Progenitor cell of endocrine pancreas (in vitro differentiated cells): ENCODE results near the gene TLX2. TPM values are rescaled to one million over a fixed set of nuclear protein-coding genes. Genes with fewer than 3 reads are reported as not detected.
"Not testable (repeated sequence)": the region's sequence is repeated elsewhere in the genome, so short reads cannot be mapped to it uniquely, and the experiment has no call there.

ENCODE experiments used
- DNase-seq: peaks from one replicate; pipeline ENCODE4 v3.0.0; 2021; ENCODE audit warnings: low spot score; ENCODE audit not compliant: unreplicated experiment
- H3K27ac Mint-ChIP-seq: 2 replicates; pipeline ENCODE4 v1.8.0; 2021; ENCODE audit warnings: mild to moderate bottlenecking, moderate library complexity, mixed read lengths
- H3K27me3 Mint-ChIP-seq: 2 replicates; pipeline ENCODE4 v1.8.0; 2021; ENCODE audit warnings: mixed read lengths
- H3K36me3 Mint-ChIP-seq: 2 replicates; pipeline ENCODE4 v1.8.0; 2022; ENCODE audit warnings: mixed read lengths; ENCODE audit not compliant: insufficient read depth
- H3K4me1 Mint-ChIP-seq: 2 replicates; pipeline ENCODE4 v1.8.0; 2021; ENCODE audit warnings: low read depth, mixed read lengths
- H3K4me3 Mint-ChIP-seq: 2 replicates; pipeline ENCODE4 v1.8.0; 2021; ENCODE audit warnings: low read depth, mild to moderate bottlenecking, moderate library complexity, mixed read lengths
- H3K9me3 Mint-ChIP-seq: 2 replicates; pipeline ENCODE4 v1.8.0; 2021; ENCODE audit warnings: low read depth, mixed read lengths
- CTCF ChIP-seq: fragments of 200-600 bp; sonication (generic); IDR thresholded peaks from one replicate; pipeline ENCODE4 v1.5.0; 2021; ENCODE audit warnings: antibody characterized with exemption, mild to moderate bottlenecking; ENCODE audit not compliant: unreplicated experiment
- long read RNA-seq: library from polyadenylated mRNA; unstranded; transcript quantifications from one replicate; pipeline ENCODE4 v2.0.0, GENCODE V29; 2020
- total RNA-seq: library from RNA; stranded (reverse); gene quantifications from 2 replicates; pipeline ENCODE4 v1.2.1, GENCODE V29; 2021

The TLX2 gene
- 0.33 TPM in 1 of 2 replicates, not detected in the other for total RNA-seq
- long read RNA-seq: 0 reads

- H3K4me1 Mint-ChIP-seq: peaks cover 4% of the 10 kb centered on the region
- TF ChIP-seq CTCF: no peak
- no peaks in the 10 kb centered on the region for H3K36me3 Mint-ChIP-seq
- no peak within 1 kb of the TSS for H3K4me3 Mint-ChIP-seq
- no peaks in the 10 kb centered on the region for H3K9me3 Mint-ChIP-seq
- peak within 1 kb of the TSS; percentile 82 for H3K27ac Mint-ChIP-seq
- peaks cover 85% of the 10 kb centered on the region for H3K27me3 Mint-ChIP-seq
- DNase-seq: no peak
Observed at GRCh38 chr2:74514368-74515270, at the start of gene TLX2. TLX2 (plus strand) TSS chr2:74514450; CDS start chr2:74514807, 357 bp downstream.

DNA sequence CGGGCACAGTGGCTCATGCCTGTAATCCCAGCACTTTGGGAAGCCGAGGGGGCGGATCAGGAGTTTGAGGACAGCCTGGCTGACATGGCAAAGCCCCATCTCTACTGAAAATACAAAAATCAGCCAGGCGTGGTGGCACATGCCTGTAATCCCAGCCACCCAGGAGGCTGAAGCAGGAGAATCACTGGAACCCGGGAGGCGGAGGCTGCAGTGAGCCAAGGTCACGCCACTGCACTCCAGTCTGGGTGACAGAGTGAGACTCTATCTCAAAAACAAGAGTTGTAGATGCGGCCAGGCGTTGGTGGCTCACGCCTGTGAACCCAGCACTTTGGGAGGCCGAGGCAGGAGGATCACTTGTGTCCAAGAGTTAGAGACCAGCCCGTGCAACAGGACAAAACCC, 43.5 kb upstream of the TLX2 start:
- H3K4me3 Mint-ChIP-seq: peak overlapping the region; percentile 61
- not testable (repeated sequence) for H3K27me3 Mint-ChIP-seq, H3K9me3 Mint-ChIP-seq, H3K27ac Mint-ChIP-seq, DNase-seq, H3K36me3 Mint-ChIP-seq
- peaks cover 17% of the 10 kb centered on the region for H3K4me1 Mint-ChIP-seq

DNA sequence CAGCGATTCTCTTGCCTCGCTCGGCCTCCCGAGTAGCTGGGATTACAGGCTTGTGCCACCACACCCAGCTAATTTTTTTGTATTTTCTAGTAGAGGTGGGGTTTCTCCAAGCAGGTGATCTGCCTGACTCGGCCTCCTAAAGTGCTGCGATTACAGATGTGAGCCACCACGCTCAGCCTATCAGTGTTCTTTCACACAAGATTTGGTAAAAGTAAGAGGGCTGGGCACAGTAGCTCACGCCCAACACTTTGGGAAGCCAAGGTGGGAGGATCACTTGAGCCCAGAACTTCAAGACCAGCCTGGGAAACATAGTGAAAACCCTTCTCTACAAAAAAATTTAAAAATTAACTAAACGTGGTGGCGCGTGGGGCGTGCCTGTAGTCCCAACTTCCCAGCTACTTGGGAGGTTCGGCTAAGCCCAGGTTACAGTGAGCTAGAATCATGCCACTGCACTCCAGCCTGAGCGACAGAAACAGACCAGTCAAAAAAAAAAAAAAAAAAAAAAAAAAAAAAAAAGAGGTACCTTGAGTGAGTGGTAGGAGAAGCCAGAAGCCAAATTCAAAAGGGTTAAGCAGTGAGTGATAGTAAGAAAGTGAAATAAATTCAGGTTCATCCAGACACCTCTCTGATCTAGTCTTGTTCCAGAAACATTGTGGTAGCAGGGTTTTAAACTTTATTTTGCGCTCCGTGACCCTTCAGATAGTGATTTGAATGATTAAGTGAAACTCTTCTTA, 42.8 kb upstream of the TLX2 start:
- Mint-ChIP-seq H3K27ac (peak overlapping the region; percentile 98), H3K4me3 (peak overlapping the region; percentile 86), H3K36me3 (peaks cover 5% of the 10 kb centered on the region), H3K9me3 (no peaks in the 10 kb centered on the region), H3K27me3 (no peaks in the 10 kb centered on the region), H3K4me1 (peaks cover 14% of the 10 kb centered on the region)
- no peak for DNase-seq
- TF ChIP-seq CTCF: no peak

GRCh38 chr2:74472086-74472944, 41.9 kb upstream of the TLX2 start, which contains the start of gene MRPL53:
MRPL53 (minus strand) TSS chr2:74472680; CDS start chr2:74472660, 20 bp downstream.
- peak within 1 kb of the TSS; percentile 86 for H3K4me3 Mint-ChIP-seq
- H3K9me3 Mint-ChIP-seq: no peaks in the 10 kb centered on the region
- TF ChIP-seq CTCF: no peak
- no peaks in the 10 kb centered on the region for H3K27me3 Mint-ChIP-seq
- peak; percentile 88 for DNase-seq
- peaks cover 5% of the 10 kb centered on the region for H3K36me3 Mint-ChIP-seq
- peak within 1 kb of the TSS; percentile 98 for H3K27ac Mint-ChIP-seq
- peaks cover 14% of the 10 kb centered on the region for H3K4me1 Mint-ChIP-seq

DNA sequence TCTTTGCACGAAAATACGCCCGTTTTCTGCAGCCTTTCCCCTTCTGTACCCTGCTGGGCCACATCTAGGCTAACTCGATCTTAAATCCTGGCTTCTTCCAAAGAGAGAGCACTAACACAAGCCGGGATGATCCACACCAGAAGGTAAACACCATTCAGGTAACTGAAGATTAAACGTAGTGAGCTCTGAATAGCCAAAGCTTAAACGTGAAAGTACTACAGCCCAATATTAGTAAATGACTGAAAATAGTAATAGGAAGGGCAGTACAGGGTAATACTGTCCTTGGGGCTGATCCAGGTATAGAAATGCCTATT, 41.3 kb upstream of the TLX2 start:
- Mint-ChIP-seq H3K36me3 (peaks cover 5% of the 10 kb centered on the region), H3K27me3 (no peaks in the 10 kb centered on the region), H3K9me3 (no peaks in the 10 kb centered on the region), H3K4me1 (peaks cover 14% of the 10 kb centered on the region), H3K4me3 (peak overlapping the region; percentile 86), H3K27ac (peak overlapping the region; percentile 98)
- TF ChIP-seq CTCF: no peak
- DNase-seq: no peak
